ENCODE results near the gene RBKS.

GRCh38 chr2:27796791-27797765, 93.1 kb downstream of the RBKS start:
- TF ChIP-seq, protein P1, sequence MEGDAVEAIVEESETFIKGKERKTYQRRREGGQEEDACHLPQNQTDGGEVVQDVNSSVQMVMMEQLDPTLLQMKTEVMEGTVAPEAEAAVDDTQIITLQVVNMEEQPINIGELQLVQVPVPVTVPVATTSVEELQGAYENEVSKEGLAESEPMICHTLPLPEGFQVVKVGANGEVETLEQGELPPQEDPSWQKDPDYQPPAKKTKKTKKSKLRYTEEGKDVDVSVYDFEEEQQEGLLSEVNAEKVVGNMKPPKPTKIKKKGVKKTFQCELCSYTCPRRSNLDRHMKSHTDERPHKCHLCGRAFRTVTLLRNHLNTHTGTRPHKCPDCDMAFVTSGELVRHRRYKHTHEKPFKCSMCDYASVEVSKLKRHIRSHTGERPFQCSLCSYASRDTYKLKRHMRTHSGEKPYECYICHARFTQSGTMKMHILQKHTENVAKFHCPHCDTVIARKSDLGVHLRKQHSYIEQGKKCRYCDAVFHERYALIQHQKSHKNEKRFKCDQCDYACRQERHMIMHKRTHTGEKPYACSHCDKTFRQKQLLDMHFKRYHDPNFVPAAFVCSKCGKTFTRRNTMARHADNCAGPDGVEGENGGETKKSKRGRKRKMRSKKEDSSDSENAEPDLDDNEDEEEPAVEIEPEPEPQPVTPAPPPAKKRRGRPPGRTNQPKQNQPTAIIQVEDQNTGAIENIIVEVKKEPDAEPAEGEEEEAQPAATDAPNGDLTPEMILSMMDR (IDR thresholded peaks at IDR 0.05), result no peak
- TF ChIP-seq POLR2A (IDR thresholded peaks at IDR 0.05), result no peak
